LoVo (cell line): ENCODE results near the gene MUC6.

ENCODE experiments used
- DNase-seq: peaks from one replicate; pipeline ENCODE4 v3.0.0-alpha.2; 2016; ENCODE audit warnings: low spot score

Gene MUC6

GRCh38 chr11:1036931-1037330, 413 bp upstream of the MUC6 start:
- DNase-seq, result no peak

DNA sequence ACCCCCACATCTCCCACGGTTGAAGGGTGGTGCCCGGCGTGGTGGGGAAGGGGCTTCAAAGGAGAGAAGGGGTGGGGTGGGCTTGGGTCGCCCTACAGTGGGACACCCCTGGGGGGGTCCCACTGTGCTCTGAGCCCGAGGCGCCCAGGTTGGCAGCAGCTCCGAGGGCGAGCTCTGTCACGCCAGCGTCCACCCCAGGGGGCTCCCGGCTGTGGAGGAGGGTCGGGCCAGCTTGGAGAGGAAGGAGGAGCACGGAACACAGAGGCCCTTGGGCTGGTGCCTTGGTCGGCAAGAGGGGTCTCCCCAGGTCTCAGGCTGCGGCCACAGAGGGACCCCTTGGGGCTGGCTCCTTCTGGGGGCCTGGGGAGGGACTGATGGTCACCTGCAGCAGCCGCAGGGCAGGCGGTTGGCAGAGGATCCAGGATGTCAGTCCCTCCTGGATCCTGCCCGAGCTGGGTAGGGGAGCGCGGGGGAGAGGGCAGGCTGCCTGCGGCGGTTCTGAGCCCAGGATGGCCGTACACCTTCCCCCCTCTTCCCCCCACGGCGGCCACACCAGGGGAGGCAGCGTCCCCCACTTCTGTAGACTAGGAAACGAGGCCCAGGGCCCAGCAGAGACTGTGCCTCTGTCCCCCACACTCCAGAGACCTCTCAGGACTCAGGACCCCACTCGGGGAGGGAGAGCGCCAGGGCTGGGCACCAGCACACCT, 788 bp downstream of the MUC6 start:
- no peak for DNase-seq

- DNase-seq, result no peak
These were observed 1.8 kb downstream of the MUC6 start for GRCh38 chr11:1034456-1035295.

- DNase-seq, result no peak
These were observed 2.5 kb downstream of the MUC6 start for GRCh38 chr11:1034001-1034400.

GRCh38 chr11:1033016-1033798, 3.3 kb downstream of the MUC6 start:
- no peak for DNase-seq

DNA sequence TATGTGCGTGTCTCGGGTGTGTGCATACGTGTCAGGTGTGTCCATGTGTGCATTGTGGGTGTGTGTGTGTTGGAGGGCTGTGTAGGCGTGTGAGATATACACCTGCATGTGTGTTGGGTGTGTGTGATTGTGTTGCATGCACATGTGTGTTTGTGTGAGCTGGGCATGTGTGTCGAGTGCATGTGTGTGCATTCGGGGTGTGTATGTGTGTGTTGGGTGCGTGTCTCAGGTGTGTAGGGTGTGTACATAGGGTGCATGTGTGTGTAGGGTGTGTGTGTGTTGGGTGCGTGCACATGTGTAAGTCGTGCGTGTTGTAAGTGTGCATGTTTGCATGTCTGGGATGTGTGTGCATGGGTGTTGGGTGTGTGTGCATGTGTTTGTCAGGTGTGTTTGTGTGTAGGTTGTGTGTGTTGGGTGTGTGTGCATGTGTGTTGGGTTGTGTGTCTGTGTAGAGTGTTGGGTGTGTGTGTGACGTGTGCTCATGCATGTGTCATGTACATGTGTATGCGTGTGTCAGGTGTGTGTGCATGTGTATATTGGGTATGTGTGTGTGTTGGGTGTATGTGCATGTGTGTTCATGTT, 4.1 kb downstream of the MUC6 start:
- no peak for DNase-seq

- DNase-seq, result no peak
These were observed 5.2 kb downstream of the MUC6 start for GRCh38 chr11:1031121-1031899.

GRCh38 chr11:1030556-1030955, 6.0 kb downstream of the MUC6 start:
- DNase-seq, result no peak

- DNase-seq, result no peak
These were observed 6.4 kb downstream of the MUC6 start for GRCh38 chr11:1030086-1030485.

- no peak for DNase-seq
These were observed 6.9 kb downstream of the MUC6 start for GRCh38 chr11:1029654-1030053.

DNA sequence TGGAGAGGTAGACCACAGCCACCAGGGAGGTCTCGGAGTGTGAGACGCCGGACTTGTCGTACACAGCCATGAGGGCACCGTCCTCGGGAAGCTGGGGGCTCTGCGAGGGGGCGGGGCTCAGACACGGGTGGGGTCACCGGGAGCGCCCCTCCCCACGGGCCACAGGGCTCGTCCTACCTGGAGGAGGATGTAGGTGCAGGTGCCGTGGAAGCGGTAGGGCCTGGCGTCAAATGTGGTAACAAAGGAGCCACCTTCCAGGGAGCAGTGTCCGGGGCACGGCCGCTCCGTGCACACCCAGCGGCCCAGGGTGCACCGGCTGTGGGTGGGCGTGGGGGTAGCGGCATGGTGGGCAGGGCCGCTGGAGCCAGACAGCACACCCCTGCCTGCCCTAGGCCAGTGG, 7.5 kb downstream of the MUC6 start:
- DNase-seq, result no peak

DNA sequence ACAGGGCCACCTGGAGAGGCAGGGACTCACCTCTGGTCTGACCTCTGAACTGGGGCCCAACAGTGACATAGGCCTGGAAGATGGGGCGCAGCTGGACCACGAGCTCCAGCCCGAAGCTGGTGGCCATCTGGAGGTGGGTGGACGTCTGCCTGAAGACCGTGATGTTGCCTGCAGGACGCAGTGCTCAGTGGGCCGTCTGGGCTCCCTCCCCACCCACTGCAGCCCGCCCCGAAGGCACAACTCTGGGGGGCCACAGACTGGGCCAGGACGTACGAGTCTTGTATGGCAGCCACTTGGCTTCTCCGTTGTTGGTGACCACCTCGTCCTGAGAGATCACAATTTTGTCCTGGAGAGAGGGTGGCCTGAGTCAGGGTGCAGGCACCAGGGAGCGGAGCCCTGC, 7.9 kb downstream of the MUC6 start:
- no peak for DNase-seq

DNA sequence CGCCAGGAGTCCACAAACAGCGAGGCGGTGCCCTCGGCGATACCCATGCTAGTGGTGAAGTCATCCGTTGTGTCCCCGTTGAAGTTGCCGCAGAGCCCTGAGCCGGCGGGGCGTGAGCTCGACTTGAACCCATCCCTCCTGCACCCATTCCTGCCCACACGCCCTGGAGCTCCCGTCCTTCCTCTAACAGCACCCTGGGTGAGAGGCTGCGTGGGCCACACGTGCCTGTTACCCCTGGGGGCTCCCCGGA, 8.3 kb downstream of the MUC6 start:
- no peak for DNase-seq

GRCh38 chr11:1027483-1028290, 8.8 kb downstream of the MUC6 start:
- no peak for DNase-seq

DNA sequence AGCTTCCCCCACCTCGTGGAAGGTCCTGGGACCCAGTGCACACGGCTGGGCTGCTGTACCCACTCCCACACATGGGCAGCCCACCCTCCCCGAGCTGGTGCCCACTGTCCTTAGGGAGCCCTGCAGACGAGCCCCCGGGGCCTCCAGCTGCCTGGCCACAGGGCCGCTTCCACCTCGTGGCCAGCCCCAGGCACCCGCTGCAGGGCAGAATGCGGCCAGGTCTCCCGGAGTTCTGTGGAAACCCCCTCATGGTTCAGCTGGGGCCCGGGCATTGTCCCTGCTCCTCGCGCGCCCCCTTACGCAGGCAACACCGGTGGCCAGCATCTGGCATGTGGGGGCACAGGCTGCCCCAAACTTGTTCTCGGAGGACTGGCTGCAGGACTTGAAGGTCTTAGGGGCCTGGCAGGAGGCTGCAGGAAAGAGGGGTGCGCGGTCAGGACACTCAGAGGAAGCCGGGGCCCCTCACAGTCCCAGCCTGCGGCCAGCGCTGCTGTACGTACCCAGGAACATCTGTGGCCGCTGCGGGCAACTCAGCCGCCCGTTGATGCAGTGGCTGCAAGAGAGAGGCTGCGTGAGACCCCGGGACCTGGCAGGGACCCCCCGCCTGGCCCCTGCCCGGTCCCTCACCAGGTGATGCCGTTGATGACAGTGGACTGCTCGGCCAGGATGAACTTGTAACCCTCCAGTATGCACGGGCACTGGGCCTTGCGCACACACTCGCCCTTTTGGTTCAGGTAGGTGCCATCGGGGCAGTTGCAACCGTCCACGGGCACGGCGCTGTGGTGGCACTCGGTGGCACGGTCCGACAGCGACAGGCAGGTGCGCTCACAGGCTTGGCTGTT, 9.7 kb downstream of the MUC6 start:
- DNase-seq, result no peak

- no peak for DNase-seq
These were observed 10.4 kb downstream of the MUC6 start for GRCh38 chr11:1026163-1026450.

DNA sequence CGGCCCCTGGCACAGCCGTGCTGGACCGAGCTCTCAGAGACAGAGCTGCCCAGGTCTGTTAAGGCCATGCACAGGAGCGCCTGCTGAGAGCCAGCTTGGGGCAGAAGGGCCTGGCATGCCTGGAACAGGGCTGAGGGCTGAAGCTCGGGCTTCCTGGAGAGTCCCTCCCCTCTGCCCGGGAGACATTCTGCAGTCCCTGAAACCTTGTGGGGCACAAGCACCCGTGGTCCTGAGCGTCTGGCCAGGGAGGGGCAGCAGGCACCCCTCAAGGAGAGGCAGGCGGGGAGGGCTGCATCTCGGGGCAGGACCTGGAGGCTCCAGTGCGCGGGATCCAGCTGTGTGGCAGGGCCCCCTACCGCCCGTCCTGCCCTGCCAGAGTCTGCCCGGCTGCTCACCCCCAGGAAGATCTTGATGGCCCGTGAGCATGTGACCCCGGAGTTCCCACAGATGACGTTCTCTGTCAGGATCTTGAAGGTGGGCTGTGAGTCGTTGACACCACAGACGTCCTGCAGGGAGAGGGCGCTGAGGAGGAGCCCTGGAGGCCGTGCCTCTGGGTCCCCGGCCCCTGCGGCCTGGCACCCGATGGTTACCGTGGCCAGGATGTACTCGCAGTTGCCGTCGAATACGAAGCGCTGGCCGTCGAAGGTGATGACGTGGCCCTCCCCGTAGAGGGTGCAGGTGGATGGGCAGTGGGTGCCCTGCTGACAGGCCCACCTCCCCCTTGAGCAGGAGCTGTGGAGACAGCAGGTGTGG, 10.9 kb downstream of the MUC6 start:
- DNase-seq, result no peak

- no peak for DNase-seq
These were observed 11.7 kb downstream of the MUC6 start for GRCh38 chr11:1024597-1025409.
